A673 (cell line): ENCODE data around the gene ZNF503. TPM values are rescaled to one million over a fixed set of nuclear protein-coding genes. Genes with fewer than 3 reads are reported as not detected.

Experiments
- BruUV-seq: library from RNA; stranded (reverse); fragments of 400-500 nt; replicated peaks from 2 replicates; lab custom pipeline; 2021; lab: Mats Ljungman, UMichigan
- CTCF ChIA-PET: fragments of 300-600 bp; sonication (Branson Sonifier 250); formaldehyde crosslinking; loops from one replicate; lab custom pipeline; 2022; ENCODE audit warnings: antibody characterized with exemption; lab: Charles Lee
- POLR2A ChIA-PET: fragments of 300-600 bp; sonication (Branson Sonifier 250); formaldehyde crosslinking; loops from one replicate; lab custom pipeline; 2022; ENCODE audit warnings: antibody characterized with exemption; ENCODE audit not compliant: low non-redundant PET; lab: Charles Lee
- DNase-seq: peaks from one replicate; pipeline ENCODE4 v3.0.0-alpha.2; 2015; ENCODE audit warnings: low spot score
- H3K27ac ChIP-seq: fragments of 200-600 bp; sonication (generic); 2 replicates; pipeline ENCODE4 v1.5.1; 2016; ENCODE audit warnings: mixed run types, low read depth, mild to moderate bottlenecking, mixed read lengths, antibody characterized with exemption, low read length; ENCODE audit not compliant: poor library complexity, severe bottlenecking
- H3K27me3 ChIP-seq: fragments of 200-600 bp; sonication (generic); replicated peaks from 2 replicates; pipeline ENCODE4 v1.6.1; 2017; ENCODE audit warnings: mixed run types, low read depth, mild to moderate bottlenecking, mixed read lengths, antibody characterized with exemption, low read length; ENCODE audit not compliant: insufficient read depth, poor library complexity
- H3K36me3 ChIP-seq: fragments of 200-600 bp; sonication (generic); 2 replicates; pipeline ENCODE4 v1.6.1; 2016; ENCODE audit warnings: mixed run types, mild to moderate bottlenecking, mixed read lengths, antibody characterized with exemption, low read length; ENCODE audit not compliant: insufficient read depth, poor library complexity, severe bottlenecking
- H3K4me1 ChIP-seq: fragments of 200-600 bp; sonication (generic); 2 replicates; pipeline ENCODE4 v1.6.1; 2017; ENCODE audit warnings: mixed run types, mild to moderate bottlenecking, mixed read lengths, antibody characterized with exemption, low read length; ENCODE audit not compliant: insufficient read depth, poor library complexity, severe bottlenecking
- H3K4me3 ChIP-seq: fragments of 200-600 bp; sonication (generic); 2 replicates; pipeline ENCODE4 v1.5.1; 2016; ENCODE audit warnings: low read depth, mixed run types, mild to moderate bottlenecking, mixed read lengths, low read length; ENCODE audit not compliant: poor library complexity, severe bottlenecking
- H3K9me3 ChIP-seq: fragments of 200-600 bp; sonication (generic); 2 replicates; pipeline ENCODE4 v1.6.1; 2016; ENCODE audit warnings: mixed run types, low read depth, mild to moderate bottlenecking, mixed read lengths, antibody characterized with exemption, low read length; ENCODE audit not compliant: poor library complexity, severe bottlenecking
- EZH2 ChIP-seq: fragments of 200-600 bp; sonication (generic); IDR thresholded peaks from 2 replicates; pipeline ENCODE4 v1.6.1; 2017; ENCODE audit warnings: borderline replicate concordance, low read depth, mild to moderate bottlenecking, mixed read lengths, antibody characterized with exemption, low read length; ENCODE audit not compliant: poor library complexity, severe bottlenecking
- intact Hi-C: fragments of 100-400 bp; cut with micrococcal nuclease; formaldehyde crosslinking; loops from one replicate; pipeline ENCODE4 v1.10.0; 2022; ENCODE audit not compliant: unreplicated experiment
- total RNA-seq: library from RNA; stranded (reverse); gene quantifications from 2 replicates; pipeline ENCODE4 v1.2.3, GENCODE V29; 2021
- TF ChIP-seq, protein P1 (sequence below): fragments of 300-800, 200-600 bp; sonication (generic); conservative IDR thresholded peaks from 2 replicates; pipeline ENCODE4 v1.5.1; 2017; ENCODE audit warnings: low read depth, mild to moderate bottlenecking, antibody characterized with exemption, low read length, moderate library complexity, mixed read lengths

ZNF503 gene
- total RNA-seq, 1 experiment from 2014 or later = 1.2 TPM

- peak; percentile 79 for TF ChIP-seq EZH2
- TF ChIP-seq, protein P1, sequence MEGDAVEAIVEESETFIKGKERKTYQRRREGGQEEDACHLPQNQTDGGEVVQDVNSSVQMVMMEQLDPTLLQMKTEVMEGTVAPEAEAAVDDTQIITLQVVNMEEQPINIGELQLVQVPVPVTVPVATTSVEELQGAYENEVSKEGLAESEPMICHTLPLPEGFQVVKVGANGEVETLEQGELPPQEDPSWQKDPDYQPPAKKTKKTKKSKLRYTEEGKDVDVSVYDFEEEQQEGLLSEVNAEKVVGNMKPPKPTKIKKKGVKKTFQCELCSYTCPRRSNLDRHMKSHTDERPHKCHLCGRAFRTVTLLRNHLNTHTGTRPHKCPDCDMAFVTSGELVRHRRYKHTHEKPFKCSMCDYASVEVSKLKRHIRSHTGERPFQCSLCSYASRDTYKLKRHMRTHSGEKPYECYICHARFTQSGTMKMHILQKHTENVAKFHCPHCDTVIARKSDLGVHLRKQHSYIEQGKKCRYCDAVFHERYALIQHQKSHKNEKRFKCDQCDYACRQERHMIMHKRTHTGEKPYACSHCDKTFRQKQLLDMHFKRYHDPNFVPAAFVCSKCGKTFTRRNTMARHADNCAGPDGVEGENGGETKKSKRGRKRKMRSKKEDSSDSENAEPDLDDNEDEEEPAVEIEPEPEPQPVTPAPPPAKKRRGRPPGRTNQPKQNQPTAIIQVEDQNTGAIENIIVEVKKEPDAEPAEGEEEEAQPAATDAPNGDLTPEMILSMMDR = peak; percentile 69
- POLR2A ChIA-PET = no interaction called here
- peak; percentile 51 for DNase-seq
- H3K36me3 ChIP-seq = no peaks in the 10 kb centered on the region
- no peaks in the 10 kb centered on the region for H3K4me1 ChIP-seq
- BruUV-seq = no TSS peak
- no peaks in the 10 kb centered on the region for H3K9me3 ChIP-seq
- H3K27me3 ChIP-seq = peaks cover 99% of the 10 kb centered on the region
- no peak overlapping the region for H3K27ac ChIP-seq
- H3K4me3 ChIP-seq = no peak overlapping the region
- CTCF ChIA-PET = interaction anchor here (0.6 to 1.2 kb wide), 2 partner anchors 908 to 1727 kb away, joined by 3 read pairs; no protein-coding TSS in a partner anchor
- intact Hi-C loops = no loop called here
These were observed 6.3 kb downstream of the ZNF503 start for GRCh38 chr10:75395066-75395931.

- Histone ChIP-seq H3K27ac (no peak overlapping the region), H3K27me3 (peaks cover 96% of the 10 kb centered on the region), H3K4me3 (no peak overlapping the region), H3K36me3 (no peaks in the 10 kb centered on the region), H3K9me3 (no peaks in the 10 kb centered on the region), H3K4me1 (no peaks in the 10 kb centered on the region)
- DNase-seq = no peak
- no TSS peak for BruUV-seq
- CTCF ChIA-PET = no interaction called here
- POLR2A ChIA-PET = no interaction called here
- intact Hi-C loops = no loop called here
- no peak for TF ChIP-seq EZH2
- TF ChIP-seq, protein P1 = no peak
These were observed 7.3 kb downstream of the ZNF503 start for GRCh38 chr10:75394221-75394620.

DNA sequence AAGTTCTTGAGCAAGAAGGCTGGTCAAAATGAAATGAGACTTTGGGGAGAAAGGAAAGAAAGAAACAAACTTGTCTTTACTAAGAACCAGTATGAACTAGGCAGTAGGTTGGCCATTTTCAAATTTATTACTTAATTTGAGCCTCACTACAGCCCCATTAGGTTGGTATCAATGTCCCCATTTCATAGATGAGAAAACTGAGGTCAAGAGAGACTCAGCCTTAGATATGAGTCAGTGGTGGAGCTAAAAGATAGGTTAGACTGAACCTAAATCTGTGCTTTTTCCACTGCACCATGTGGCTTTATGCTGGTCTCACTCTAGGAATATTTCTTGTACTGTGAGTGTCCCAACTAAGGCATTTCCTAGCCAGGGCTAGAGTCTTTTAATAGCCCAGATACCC lies 8.8 kb downstream of the ZNF503 start:
- no peaks in the 10 kb centered on the region for H3K36me3 ChIP-seq
- CTCF ChIA-PET = no interaction called here
- TF ChIP-seq, protein P1 = no peak

More for the DNA sequence above, 8.8 kb downstream of the ZNF503 start:
- DNase-seq = no peak
- Histone ChIP-seq H3K4me1 (no peaks in the 10 kb centered on the region), H3K27ac (no peak overlapping the region), H3K27me3 (peaks cover 90% of the 10 kb centered on the region), H3K4me3 (no peak overlapping the region), H3K9me3 (no peaks in the 10 kb centered on the region)
- intact Hi-C loops = no loop called here
- no TSS peak for BruUV-seq
- POLR2A ChIA-PET = no interaction called here
